Skeletal muscle satellite cell (primary cell): ENCODE data around the gene ZNF778.
A peak's percentile ranks its signal among the peaks of the same experiment; 100 is the strongest.

Experiments
- H3K27me3 ChIP-seq: 2 replicates; pipeline ENCODE4 v1.7.0; 2013; ENCODE audit warnings: low read length; ENCODE audit not compliant: control insufficient read depth, insufficient read depth
- H3K36me3 ChIP-seq: 2 replicates; pipeline ENCODE4 v1.7.0; 2013; ENCODE audit warnings: mild to moderate bottlenecking, control low read depth, low read length; ENCODE audit not compliant: insufficient read depth
- H3K4me1 ChIP-seq: 2 replicates; pipeline ENCODE4 v1.7.0; 2013; ENCODE audit warnings: low read length; ENCODE audit not compliant: control insufficient read depth, insufficient read depth
- H3K4me2 ChIP-seq: 2 replicates; pipeline ENCODE4 v1.7.0; 2013; ENCODE audit warnings: mild to moderate bottlenecking, low read length
- H3K4me3 ChIP-seq: 2 replicates; pipeline ENCODE4 v1.7.0; 2013; ENCODE audit warnings: low read length
- H3K9ac ChIP-seq: 2 replicates; pipeline ENCODE4 v1.7.0; 2013; ENCODE audit warnings: mild to moderate bottlenecking, low read depth, low read length, moderate library complexity
- H3K9me3 ChIP-seq: replicated peaks from 2 replicates; pipeline ENCODE4 v1.7.0; 2013; ENCODE audit warnings: mild to moderate bottlenecking, control low read depth, low read length

Gene ZNF778

GRCh38 chr16:89199241-89200123 lies 18.0 kb upstream of the ZNF778 start:
- no peak overlapping the region for H3K9ac ChIP-seq
- H3K4me1 ChIP-seq = peaks cover 3% of the 10 kb centered on the region
- no peak overlapping the region for H3K4me3 ChIP-seq
- peaks cover 60% of the 10 kb centered on the region for H3K27me3 ChIP-seq
- H3K36me3 ChIP-seq = peaks cover under 1% of the 10 kb centered on the region
- no peak overlapping the region for H3K4me2 ChIP-seq
- no peaks in the 10 kb centered on the region for H3K9me3 ChIP-seq

- H3K4me3 ChIP-seq = peak within 1 kb of the TSS; percentile 45
- peaks cover 60% of the 10 kb centered on the region for H3K27me3 ChIP-seq
- no peak within 1 kb of the TSS for H3K9ac ChIP-seq
- peak within 1 kb of the TSS; percentile 77 for H3K4me2 ChIP-seq
- no peaks in the 10 kb centered on the region for H3K9me3 ChIP-seq
- H3K4me1 ChIP-seq = peaks cover 3% of the 10 kb centered on the region
- H3K36me3 ChIP-seq = no peaks in the 10 kb centered on the region
Observed at GRCh38 chr16:89200124-89200849, 17.2 kb upstream of the ZNF778 start, which contains the start of gene SLC22A31. SLC22A31 (minus strand) TSS chr16:89200537; CDS start chr16:89200501, 36 bp downstream.

- no peak overlapping the region for H3K9ac ChIP-seq
- H3K9me3 ChIP-seq = no peaks in the 10 kb centered on the region
- peaks cover 60% of the 10 kb centered on the region for H3K27me3 ChIP-seq
- peaks cover 3% of the 10 kb centered on the region for H3K4me1 ChIP-seq
- H3K36me3 ChIP-seq = no peaks in the 10 kb centered on the region
- peak overlapping the region; percentile 77 for H3K4me2 ChIP-seq
- H3K4me3 ChIP-seq = peak overlapping the region; percentile 45
Observed at GRCh38 chr16:89200850-89201411, 16.6 kb upstream of the ZNF778 start.

GRCh38 chr16:89201439-89202377 lies 15.8 kb upstream of the ZNF778 start:
- peaks cover 60% of the 10 kb centered on the region for H3K27me3 ChIP-seq
- no peak overlapping the region for H3K9ac ChIP-seq
- H3K9me3 ChIP-seq = no peaks in the 10 kb centered on the region
- H3K4me2 ChIP-seq = peak overlapping the region; percentile 77
- H3K4me1 ChIP-seq = peaks cover 3% of the 10 kb centered on the region
- peak overlapping the region; percentile 45 for H3K4me3 ChIP-seq
- no peaks in the 10 kb centered on the region for H3K36me3 ChIP-seq

- Histone ChIP-seq H3K9ac (no peak overlapping the region), H3K4me1 (peaks cover 3% of the 10 kb centered on the region), H3K9me3 (no peaks in the 10 kb centered on the region), H3K27me3 (peaks cover 58% of the 10 kb centered on the region), H3K36me3 (no peaks in the 10 kb centered on the region), H3K4me2 (peak overlapping the region; percentile 58), H3K4me3 (no peak overlapping the region)
Observed at GRCh38 chr16:89202422-89203215, 14.9 kb upstream of the ZNF778 start.

- Histone ChIP-seq H3K4me1 (no peaks in the 10 kb centered on the region), H3K4me3 (no peak overlapping the region), H3K27me3 (peaks cover 37% of the 10 kb centered on the region), H3K4me2 (no peak overlapping the region), H3K9ac (no peak overlapping the region), H3K36me3 (no peaks in the 10 kb centered on the region), H3K9me3 (no peaks in the 10 kb centered on the region)
Observed at GRCh38 chr16:89207993-89208392, 9.5 kb upstream of the ZNF778 start.

- Histone ChIP-seq H3K36me3 (no peaks in the 10 kb centered on the region), H3K9ac (no peak overlapping the region), H3K4me1 (no peaks in the 10 kb centered on the region), H3K9me3 (no peaks in the 10 kb centered on the region), H3K4me3 (no peak overlapping the region), H3K4me2 (no peak overlapping the region), H3K27me3 (peaks cover 24% of the 10 kb centered on the region)
Observed at GRCh38 chr16:89209522-89210044, 7.9 kb upstream of the ZNF778 start.

GRCh38 chr16:89210165-89210903 lies 7.2 kb upstream of the ZNF778 start:
- H3K9ac ChIP-seq = no peak overlapping the region
- H3K4me1 ChIP-seq = no peaks in the 10 kb centered on the region
- no peak overlapping the region for H3K4me3 ChIP-seq
- no peaks in the 10 kb centered on the region for H3K36me3 ChIP-seq
- no peaks in the 10 kb centered on the region for H3K9me3 ChIP-seq
- H3K4me2 ChIP-seq = no peak overlapping the region
- H3K27me3 ChIP-seq = peaks cover 24% of the 10 kb centered on the region

- H3K27me3 ChIP-seq = peaks cover 24% of the 10 kb centered on the region
- H3K4me2 ChIP-seq = no peak overlapping the region
- no peak overlapping the region for H3K4me3 ChIP-seq
- no peaks in the 10 kb centered on the region for H3K36me3 ChIP-seq
- H3K9ac ChIP-seq = no peak overlapping the region
- peaks cover under 1% of the 10 kb centered on the region for H3K4me1 ChIP-seq
- no peaks in the 10 kb centered on the region for H3K9me3 ChIP-seq
Observed at GRCh38 chr16:89210904-89211515, 6.5 kb upstream of the ZNF778 start.
